Measurements from ENCODE around the gene BMAL2.

The BMAL2 gene, protein sequence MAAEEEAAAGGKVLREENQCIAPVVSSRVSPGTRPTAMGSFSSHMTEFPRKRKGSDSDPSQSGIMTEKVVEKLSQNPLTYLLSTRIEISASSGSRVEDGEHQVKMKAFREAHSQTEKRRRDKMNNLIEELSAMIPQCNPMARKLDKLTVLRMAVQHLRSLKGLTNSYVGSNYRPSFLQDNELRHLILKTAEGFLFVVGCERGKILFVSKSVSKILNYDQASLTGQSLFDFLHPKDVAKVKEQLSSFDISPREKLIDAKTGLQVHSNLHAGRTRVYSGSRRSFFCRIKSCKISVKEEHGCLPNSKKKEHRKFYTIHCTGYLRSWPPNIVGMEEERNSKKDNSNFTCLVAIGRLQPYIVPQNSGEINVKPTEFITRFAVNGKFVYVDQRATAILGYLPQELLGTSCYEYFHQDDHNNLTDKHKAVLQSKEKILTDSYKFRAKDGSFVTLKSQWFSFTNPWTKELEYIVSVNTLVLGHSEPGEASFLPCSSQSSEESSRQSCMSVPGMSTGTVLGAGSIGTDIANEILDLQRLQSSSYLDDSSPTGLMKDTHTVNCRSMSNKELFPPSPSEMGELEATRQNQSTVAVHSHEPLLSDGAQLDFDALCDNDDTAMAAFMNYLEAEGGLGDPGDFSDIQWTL

GRCh38 chr12:27332714-27333402 is at the start of gene BMAL2:
Gene BMAL2, plus strand, starts transcription at chr12:27332836. Its CDS starts 237 bp downstream, at chr12:27333073.
- peak; percentile 36 for DNase-seq (ENCODE audit: low spot score)

DNA sequence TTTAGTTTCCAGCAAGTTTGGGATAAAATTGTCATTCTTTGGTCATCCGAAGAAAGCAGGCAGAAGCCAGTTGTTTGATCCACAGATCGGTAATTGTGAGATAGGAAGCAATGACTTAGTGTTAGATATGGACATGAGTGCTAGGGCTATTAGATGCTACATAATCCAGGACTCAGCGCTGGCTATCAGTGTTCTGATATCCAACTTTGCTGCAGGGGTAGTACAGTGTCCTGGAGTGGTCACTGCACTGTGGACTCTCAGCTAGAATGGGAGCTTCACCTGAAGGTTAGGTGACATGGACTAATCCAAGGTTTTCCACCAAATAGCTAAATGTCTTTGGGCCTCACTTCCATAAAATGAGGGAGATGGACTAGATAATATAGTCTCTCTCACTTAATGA is 48.6 kb upstream of the BMAL2 start:
- no peak for DNase-seq (ENCODE audit: low spot score)

DNA sequence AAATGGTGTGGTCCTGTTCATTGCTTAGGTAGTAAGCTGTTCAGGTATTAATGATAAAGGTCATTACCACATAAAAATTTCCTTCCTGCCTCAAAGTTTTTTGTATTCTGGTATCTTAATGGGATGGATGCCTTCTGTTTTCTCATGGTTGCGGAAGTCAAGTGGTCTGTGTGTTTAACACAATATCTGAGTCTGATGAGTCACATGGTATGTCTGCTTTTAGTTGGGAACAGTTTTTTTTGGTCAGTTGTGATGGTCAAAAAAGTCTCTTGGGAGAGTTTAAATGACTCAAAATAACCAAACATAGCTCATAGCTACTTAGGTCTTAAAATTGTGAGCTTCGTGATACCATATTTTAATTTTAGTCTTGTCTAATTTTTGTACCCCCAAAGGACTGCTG is 47.9 kb upstream of the BMAL2 start:
- DNase-seq (ENCODE audit: low spot score): no peak

DNA sequence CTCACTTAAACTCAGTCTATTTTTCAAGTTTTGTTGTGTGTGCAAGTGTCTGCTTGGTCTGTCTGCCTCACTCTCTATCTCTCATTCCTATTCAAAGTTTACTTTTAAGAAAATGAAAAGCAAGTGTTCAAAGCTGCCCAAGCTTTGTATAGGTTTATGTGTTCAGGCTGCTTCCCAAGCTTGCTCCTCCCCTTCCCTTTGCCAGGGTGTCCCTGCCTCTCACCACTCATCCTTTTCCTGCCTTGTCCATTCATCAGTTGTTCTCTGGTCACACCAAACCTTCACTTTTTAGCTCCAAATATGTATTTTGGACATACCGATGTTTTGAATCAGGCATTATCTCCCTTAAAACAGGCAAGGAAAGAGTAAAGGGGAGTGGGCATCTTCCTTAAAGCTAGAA is 47.2 kb upstream of the BMAL2 start:
- DNase-seq (ENCODE audit: low spot score): no peak

GRCh38 chr12:27289414-27289813 is 43.2 kb upstream of the BMAL2 start:
- no peak for DNase-seq (ENCODE audit: low spot score)

DNA sequence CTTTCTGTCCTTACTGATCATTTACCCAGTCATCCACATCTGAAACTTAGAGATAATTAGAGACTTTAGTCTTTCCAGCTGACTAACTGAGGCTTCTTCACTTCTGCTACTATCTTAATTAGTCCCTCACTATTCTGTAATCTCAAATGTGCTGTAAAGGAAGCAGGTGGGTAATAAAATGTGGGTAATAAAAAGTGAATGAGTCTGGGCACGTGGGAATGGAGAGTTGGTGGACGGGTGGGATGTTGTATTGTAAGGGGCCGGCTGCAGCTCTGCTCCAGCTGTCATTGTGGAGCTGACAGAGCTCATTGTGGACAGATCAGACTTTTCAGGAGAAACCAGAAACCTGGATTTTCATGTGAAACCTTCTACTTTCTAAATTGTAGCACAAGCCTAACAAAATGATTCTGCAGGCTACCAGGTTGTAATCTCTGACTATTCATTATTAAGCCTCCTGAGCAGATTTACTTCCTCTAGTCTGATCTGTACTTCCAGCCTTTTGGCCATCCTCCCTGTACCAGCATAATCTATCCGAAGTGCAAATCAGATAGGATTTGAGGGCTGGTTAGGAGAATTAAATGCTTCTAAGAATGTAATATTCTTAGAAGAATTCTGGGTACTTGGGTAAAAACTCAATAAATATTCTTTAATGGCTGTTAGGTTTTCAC is 42.0 kb upstream of the BMAL2 start:
- no peak for DNase-seq (ENCODE audit: low spot score)

DNA sequence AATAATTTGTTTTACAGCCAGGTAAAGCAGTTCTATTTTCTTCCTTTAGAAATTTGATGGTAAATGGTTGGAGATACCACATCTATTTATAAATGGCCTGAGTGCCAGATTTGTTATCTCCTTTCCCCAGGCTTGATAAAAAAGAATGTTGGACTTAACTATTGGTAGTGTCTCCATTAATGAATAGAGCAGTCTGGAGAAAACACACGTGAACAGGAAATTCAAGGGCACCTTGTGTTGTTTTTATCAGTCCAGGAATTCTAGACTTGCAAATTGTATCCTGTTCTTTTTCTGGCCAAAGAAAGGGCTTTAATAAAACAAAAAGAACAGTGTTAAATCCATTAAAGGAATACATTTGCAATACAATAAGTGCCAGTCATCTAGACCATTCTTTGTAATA is 40.8 kb upstream of the BMAL2 start:
- DNase-seq (ENCODE audit: low spot score): no peak

GRCh38 chr12:27292718-27293117 is 39.9 kb upstream of the BMAL2 start:
- no peak for DNase-seq (ENCODE audit: low spot score)

GRCh38 chr12:27293463-27293862 is 39.2 kb upstream of the BMAL2 start:
- no peak for DNase-seq (ENCODE audit: low spot score)

- no peak for DNase-seq (ENCODE audit: low spot score)
These were observed 36.0 kb upstream of the BMAL2 start for GRCh38 chr12:27296674-27297073.

DNA sequence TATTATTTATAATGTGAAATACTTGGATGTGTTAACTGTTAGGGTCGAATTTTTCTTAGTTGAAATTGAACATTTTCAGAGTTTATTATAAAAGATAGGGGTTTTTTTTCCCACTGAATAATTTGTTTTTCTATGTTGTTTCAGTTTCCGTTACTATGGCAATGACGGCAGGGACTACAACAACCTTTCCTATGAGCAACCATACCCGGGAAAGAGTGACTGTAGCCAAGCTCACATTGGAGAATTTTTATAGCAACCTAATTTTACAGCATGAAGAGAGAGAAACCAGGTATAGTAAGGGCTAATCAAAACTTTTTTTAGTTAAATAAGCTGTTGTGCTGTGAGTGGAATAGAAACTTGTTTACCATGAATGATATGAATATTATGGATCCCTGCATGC is 35.1 kb upstream of the BMAL2 start:
- no peak for DNase-seq (ENCODE audit: low spot score)

DNA sequence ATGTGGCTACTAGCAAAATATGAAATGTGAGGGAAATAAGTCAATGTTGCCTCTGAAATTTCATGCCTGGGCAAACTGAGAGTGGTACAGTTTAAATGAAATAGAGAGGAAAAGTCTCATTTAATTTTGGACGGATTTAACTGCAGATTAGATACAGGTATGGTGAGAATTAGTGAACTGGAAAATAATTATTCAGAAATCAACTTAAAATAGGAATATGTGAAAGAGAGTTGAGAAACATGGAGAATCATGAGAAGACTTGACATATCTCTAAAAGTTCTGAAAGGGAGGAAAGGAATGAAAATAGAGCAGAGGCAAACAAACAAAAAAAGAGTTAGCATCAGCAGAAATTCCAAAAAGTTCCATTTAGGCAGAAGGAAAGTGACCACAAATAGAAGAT is 33.5 kb upstream of the BMAL2 start:
- DNase-seq (ENCODE audit: low spot score): no peak

- DNase-seq (ENCODE audit: low spot score): no peak
These were observed 32.4 kb upstream of the BMAL2 start for GRCh38 chr12:27300226-27300625.

GRCh38 chr12:27303139-27304111 is 29.2 kb upstream of the BMAL2 start:
- no peak for DNase-seq (ENCODE audit: low spot score)

- no peak for DNase-seq (ENCODE audit: low spot score)
These were observed 27.8 kb upstream of the BMAL2 start for GRCh38 chr12:27304856-27305255.

- DNase-seq (ENCODE audit: low spot score): peak; percentile 66
These were observed 26.8 kb upstream of the BMAL2 start for GRCh38 chr12:27305673-27306456.

DNA sequence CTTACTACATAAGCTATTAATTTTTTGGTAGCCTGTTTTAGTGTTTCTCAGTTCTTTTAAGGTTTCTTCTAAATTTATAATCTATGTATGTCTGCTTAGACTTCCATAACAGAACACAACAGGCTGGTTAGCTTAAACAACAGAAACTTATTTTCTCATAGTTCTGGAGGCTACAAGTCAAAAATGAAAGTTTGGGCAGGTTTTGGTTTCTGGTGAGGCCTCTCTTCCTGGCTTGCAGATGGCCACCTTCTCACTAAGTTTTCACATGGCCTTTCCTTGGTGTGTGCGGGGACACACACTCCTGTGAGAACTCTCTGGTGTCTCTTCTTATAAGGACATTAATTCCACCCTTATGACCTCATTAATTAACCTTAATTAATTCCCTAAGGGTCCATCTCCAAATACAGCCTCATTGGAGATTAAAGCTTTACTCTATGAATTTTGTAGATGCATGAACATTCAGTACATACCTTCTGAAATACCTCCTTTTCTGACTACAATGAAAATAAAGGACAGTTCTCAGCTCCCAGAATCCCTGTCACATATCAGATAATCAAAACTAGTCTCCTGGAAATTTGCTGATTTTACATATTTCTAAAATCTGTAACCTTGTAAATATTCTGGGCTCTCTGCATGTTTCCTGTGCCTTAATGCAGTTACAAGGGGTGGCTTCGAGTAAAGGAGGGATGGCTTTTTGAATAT is 23.2 kb upstream of the BMAL2 start:
- no peak for DNase-seq (ENCODE audit: low spot score)

GRCh38 chr12:27309995-27310315 is 22.7 kb upstream of the BMAL2 start:
- no peak for DNase-seq (ENCODE audit: low spot score)

- DNase-seq (ENCODE audit: low spot score): no peak
These were observed 15.7 kb upstream of the BMAL2 start for GRCh38 chr12:27316947-27317346.

- no peak for DNase-seq (ENCODE audit: low spot score)
These were observed 13.2 kb upstream of the BMAL2 start for GRCh38 chr12:27319409-27319808.
